Measurements from ENCODE around the gene UBE2E3. TPM values are rescaled to one million over a fixed set of nuclear protein-coding genes. Genes with fewer than 3 reads are reported as not detected.

Gene UBE2E3
- total and polyA plus RNA-seq, 2 experiments from 2014 or later: 111 to 112 TPM

- Histone ChIP-seq H4K20me1 (replicated peaks; ENCODE audit: insufficient read depth) (no peaks in the 10 kb centered on the region), H3K4me2 (no peak overlapping the region), H3K79me2 (replicated peaks; ENCODE audit: insufficient read depth) (no peaks in the 10 kb centered on the region), H3K27me3 (ENCODE audit: insufficient read depth) (no peaks in the 10 kb centered on the region), H3K4me1 (ENCODE audit: insufficient read depth) (no peaks in the 10 kb centered on the region; the same call in 1 of the 2 replicates), H2AFZ (no peak overlapping the region), H3K27ac (ENCODE audit: low read depth) (no peak overlapping the region), H3K36me3 (ENCODE audit: insufficient read depth) (no peaks in the 10 kb centered on the region), H3K9me2 (ENCODE audit: insufficient read depth) (no peaks in the 10 kb centered on the region), H3F3A (replicated peaks; ENCODE audit: low read depth) (no peaks in the 10 kb centered on the region), H3K4me3 (no peak overlapping the region)
- no peak overlapping the region for H3K27ac Mint-ChIP-seq
- DNase-seq (ENCODE audit: low spot score) (no peak), ATAC-seq (no peak)
- TF ChIP-seq EZH2phosphoT487 (IDR thresholded peaks at IDR 0.05; ENCODE audit: unreplicated experiment) (no peak), NANOG (IDR thresholded peaks at IDR 0.05; ENCODE audit: borderline replicate concordance) (no peak), ZNF462 (CRISPR knock-in tag; IDR thresholded peaks at IDR 0.05) (no peak), ZNF114 (CRISPR knock-in tag; IDR thresholded peaks at IDR 0.05) (no peak), EZH2 (IDR thresholded peaks at IDR 0.05; ENCODE audit: low read depth, unreplicated experiment) (no peak), POLR2AphosphoS5 (IDR thresholded peaks at IDR 0.05; ENCODE audit: low read depth) (no peak), STAT1 (IDR thresholded peaks at IDR 0.05; ENCODE audit: unreplicated experiment) (no peak), ETS1 (IDR thresholded peaks at IDR 0.05) (no peak), ZNF331 (CRISPR knock-in tag; IDR thresholded peaks at IDR 0.05; ENCODE audit: low read depth) (no peak), JUNB (IDR thresholded peaks at IDR 0.05; ENCODE audit: unreplicated experiment) (no peak), CREB1 (CRISPR knock-in tag; IDR thresholded peaks at IDR 0.05; ENCODE audit: low read depth) (no peak)
- TF ChIP-seq, protein P1, sequence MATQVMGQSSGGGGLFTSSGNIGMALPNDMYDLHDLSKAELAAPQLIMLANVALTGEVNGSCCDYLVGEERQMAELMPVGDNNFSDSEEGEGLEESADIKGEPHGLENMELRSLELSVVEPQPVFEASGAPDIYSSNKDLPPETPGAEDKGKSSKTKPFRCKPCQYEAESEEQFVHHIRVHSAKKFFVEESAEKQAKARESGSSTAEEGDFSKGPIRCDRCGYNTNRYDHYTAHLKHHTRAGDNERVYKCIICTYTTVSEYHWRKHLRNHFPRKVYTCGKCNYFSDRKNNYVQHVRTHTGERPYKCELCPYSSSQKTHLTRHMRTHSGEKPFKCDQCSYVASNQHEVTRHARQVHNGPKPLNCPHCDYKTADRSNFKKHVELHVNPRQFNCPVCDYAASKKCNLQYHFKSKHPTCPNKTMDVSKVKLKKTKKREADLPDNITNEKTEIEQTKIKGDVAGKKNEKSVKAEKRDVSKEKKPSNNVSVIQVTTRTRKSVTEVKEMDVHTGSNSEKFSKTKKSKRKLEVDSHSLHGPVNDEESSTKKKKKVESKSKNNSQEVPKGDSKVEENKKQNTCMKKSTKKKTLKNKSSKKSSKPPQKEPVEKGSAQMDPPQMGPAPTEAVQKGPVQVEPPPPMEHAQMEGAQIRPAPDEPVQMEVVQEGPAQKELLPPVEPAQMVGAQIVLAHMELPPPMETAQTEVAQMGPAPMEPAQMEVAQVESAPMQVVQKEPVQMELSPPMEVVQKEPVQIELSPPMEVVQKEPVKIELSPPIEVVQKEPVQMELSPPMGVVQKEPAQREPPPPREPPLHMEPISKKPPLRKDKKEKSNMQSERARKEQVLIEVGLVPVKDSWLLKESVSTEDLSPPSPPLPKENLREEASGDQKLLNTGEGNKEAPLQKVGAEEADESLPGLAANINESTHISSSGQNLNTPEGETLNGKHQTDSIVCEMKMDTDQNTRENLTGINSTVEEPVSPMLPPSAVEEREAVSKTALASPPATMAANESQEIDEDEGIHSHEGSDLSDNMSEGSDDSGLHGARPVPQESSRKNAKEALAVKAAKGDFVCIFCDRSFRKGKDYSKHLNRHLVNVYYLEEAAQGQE (IDR thresholded peaks at IDR 0.05; ENCODE audit: unreplicated experiment): no peak
- TF ChIP-seq, protein P2, sequence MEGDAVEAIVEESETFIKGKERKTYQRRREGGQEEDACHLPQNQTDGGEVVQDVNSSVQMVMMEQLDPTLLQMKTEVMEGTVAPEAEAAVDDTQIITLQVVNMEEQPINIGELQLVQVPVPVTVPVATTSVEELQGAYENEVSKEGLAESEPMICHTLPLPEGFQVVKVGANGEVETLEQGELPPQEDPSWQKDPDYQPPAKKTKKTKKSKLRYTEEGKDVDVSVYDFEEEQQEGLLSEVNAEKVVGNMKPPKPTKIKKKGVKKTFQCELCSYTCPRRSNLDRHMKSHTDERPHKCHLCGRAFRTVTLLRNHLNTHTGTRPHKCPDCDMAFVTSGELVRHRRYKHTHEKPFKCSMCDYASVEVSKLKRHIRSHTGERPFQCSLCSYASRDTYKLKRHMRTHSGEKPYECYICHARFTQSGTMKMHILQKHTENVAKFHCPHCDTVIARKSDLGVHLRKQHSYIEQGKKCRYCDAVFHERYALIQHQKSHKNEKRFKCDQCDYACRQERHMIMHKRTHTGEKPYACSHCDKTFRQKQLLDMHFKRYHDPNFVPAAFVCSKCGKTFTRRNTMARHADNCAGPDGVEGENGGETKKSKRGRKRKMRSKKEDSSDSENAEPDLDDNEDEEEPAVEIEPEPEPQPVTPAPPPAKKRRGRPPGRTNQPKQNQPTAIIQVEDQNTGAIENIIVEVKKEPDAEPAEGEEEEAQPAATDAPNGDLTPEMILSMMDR (conservative IDR thresholded peaks at IDR 0.05; ENCODE audit: low read depth in 2 of 2): no peak
- H3K4me1 Mint-ChIP-seq: no peaks in the 10 kb centered on the region; the same call in 2 of the 3 replicates
- H3K9me3 Mint-ChIP-seq: no peaks in the 10 kb centered on the region
- no peaks in the 10 kb centered on the region for H3K36me3 Mint-ChIP-seq (ENCODE audit: low read depth)
- H3K27me3 Mint-ChIP-seq (ENCODE audit: insufficient read depth, low read depth, poor library complexity): no peaks in the 10 kb centered on the region
- no peak overlapping the region for H3K4me3 Mint-ChIP-seq
Observed at GRCh38 chr2:180970016-180970415, 10.4 kb upstream of the UBE2E3 start.

All from GM23338 (cell line).